Subcutaneous abdominal adipose tissue (tissue), 5 donors: ENCODE data around the gene CELSR3.

ENCODE experiments used
- H3K27ac ChIP-seq: one replicate; pipeline ENCODE4 v1.7.0; 2013; ENCODE audit warnings: low read depth, mild to moderate bottlenecking, inconsistent platforms, low read length, moderate library complexity
- H3K27me3 ChIP-seq, 5 donors: one replicate each; pipeline ENCODE4 v1.7.0; 2013; ENCODE audit warnings: low read length in 5 of 5, inconsistent platforms in 1 of 5; ENCODE audit not compliant: control insufficient read depth in 5 of 5, insufficient read depth in 4 of 5
- H3K36me3 ChIP-seq, 5 donors: one replicate each; pipeline ENCODE4 v1.7.0; 2013; ENCODE audit warnings: low read length in 5 of 5; ENCODE audit not compliant: control insufficient read depth in 5 of 5, insufficient read depth in 5 of 5
- H3K4me1 ChIP-seq, 5 donors: one replicate each; pipeline ENCODE4 v1.7.0; 2013; ENCODE audit warnings: low read length in 5 of 5, mild to moderate bottlenecking in 3 of 5, moderate library complexity in 1 of 5; ENCODE audit not compliant: control insufficient read depth in 5 of 5, insufficient read depth in 5 of 5
- H3K4me3 ChIP-seq, 5 donors: one replicate each; pipeline ENCODE4 v1.7.0; 2013; ENCODE audit warnings: low read length in 5 of 5, low read depth in 1 of 5
- H3K9ac ChIP-seq, 5 donors: one replicate each; pipeline ENCODE4 v1.7.0; 2013; ENCODE audit warnings: low read length in 5 of 5, mild to moderate bottlenecking in 4 of 5, moderate library complexity in 3 of 5
- H3K9me3 ChIP-seq, 5 donors: one replicate each; pipeline ENCODE4 v1.7.0; 2013; ENCODE audit warnings: low read length in 5 of 5; ENCODE audit not compliant: control insufficient read depth in 5 of 5
- donor health status: healthy.
- donor health status: healthy.
- donor health status: healthy.
- donor health status: healthy.
- donor health status: healthy.

CELSR3 gene

GRCh38 chr3:48663489-48664312, 1.0 kb upstream of the CELSR3 start:
- Histone ChIP-seq H3K9me3 (no peaks in the 10 kb centered on the region), H3K4me3 (peak overlapping the region in 4 of 5 donors; percentile 64 to 72 (median 65)), H3K27me3 (peaks cover 0 to 36% (median 31%) of the 10 kb centered on the region in 5 donors), H3K36me3 (no peaks in the 10 kb centered on the region), H3K27ac (no peak overlapping the region), H3K9ac (peak overlapping the region in 2 of 5 donors; percentile 39 to 43), H3K4me1 (peaks cover 0 to 33% (median 28%) of the 10 kb centered on the region in 5 donors)

- Histone ChIP-seq H3K9ac (no peak overlapping the region), H3K9me3 (no peaks in the 10 kb centered on the region), H3K36me3 (no peaks in the 10 kb centered on the region), H3K4me1 (peaks cover 0 to 34% (median 28%) of the 10 kb centered on the region in 5 donors), H3K27me3 (peaks cover 0 to 36% (median 31%) of the 10 kb centered on the region in 5 donors), H3K4me3 (peak overlapping the region in 1 of 5 donors; percentile 61), H3K27ac (no peak overlapping the region)
Measured at GRCh38 chr3:48662145-48662752, 437 bp downstream of the CELSR3 start.

GRCh38 chr3:48661501-48662144, 1.1 kb downstream of the CELSR3 start:
- H3K27ac ChIP-seq, result no peak overlapping the region
- peaks cover 0 to 3% (median 0%) of the 10 kb centered on the region in 5 donors for H3K9me3 ChIP-seq
- peaks cover 0 to 36% (median 31%) of the 10 kb centered on the region in 5 donors for H3K27me3 ChIP-seq
- peak overlapping the region in 4 of 5 donors; percentile 39 to 61 (median 50) for H3K4me3 ChIP-seq
- peaks cover 0 to 40% (median 32%) of the 10 kb centered on the region in 5 donors for H3K4me1 ChIP-seq
- H3K9ac ChIP-seq, result no peak overlapping the region
- no peaks in the 10 kb centered on the region for H3K36me3 ChIP-seq

GRCh38 chr3:48660800-48661400, 1.8 kb downstream of the CELSR3 start:
- H3K36me3 ChIP-seq, result no peaks in the 10 kb centered on the region
- peaks cover 0 to 47% (median 37%) of the 10 kb centered on the region in 5 donors for H3K4me1 ChIP-seq
- H3K4me3 ChIP-seq, result peak overlapping the region in 4 of 5 donors; percentile 39 to 61 (median 50)
- H3K9ac ChIP-seq, result no peak overlapping the region
- H3K9me3 ChIP-seq, result peaks cover 0 to 3% (median 0%) of the 10 kb centered on the region in 5 donors
- H3K27me3 ChIP-seq, result peaks cover 0 to 36% (median 31%) of the 10 kb centered on the region in 5 donors
- no peak overlapping the region for H3K27ac ChIP-seq

GRCh38 chr3:48656841-48657281, 5.8 kb downstream of the CELSR3 start:
- peaks cover 0 to 19% (median 14%) of the 10 kb centered on the region in 5 donors for H3K27me3 ChIP-seq
- H3K27ac ChIP-seq, result no peak overlapping the region

GRCh38 chr3:48656061-48656840, 6.4 kb downstream of the CELSR3 start:
- Histone ChIP-seq H3K9ac (peak overlapping the region in 2 of 5 donors; percentile 21 to 47), H3K9me3 (peaks cover 0 to 3% (median 0%) of the 10 kb centered on the region in 5 donors), H3K4me3 (peak overlapping the region in 4 of 5 donors; percentile 51 to 71 (median 62)), H3K4me1 (peaks cover 0 to 23% (median 16%) of the 10 kb centered on the region in 5 donors), H3K27me3 (peaks cover 0 to 19% (median 12%) of the 10 kb centered on the region in 5 donors), H3K36me3 (no peaks in the 10 kb centered on the region), H3K27ac (no peak overlapping the region)

More at GRCh38 chr3:48656841-48657281, 5.8 kb downstream of the CELSR3 start:
- Histone ChIP-seq H3K36me3 (no peaks in the 10 kb centered on the region), H3K9ac (peak overlapping the region in 2 of 5 donors; percentile 21 to 47), H3K4me3 (peak overlapping the region in 4 of 5 donors; percentile 51 to 71 (median 62)), H3K9me3 (peaks cover 0 to 3% (median 0%) of the 10 kb centered on the region in 5 donors), H3K4me1 (peaks cover 0 to 29% (median 21%) of the 10 kb centered on the region in 5 donors)

GRCh38 chr3:48655606-48656005, 7.1 kb downstream of the CELSR3 start:
- peak overlapping the region in 4 of 5 donors; percentile 51 to 71 (median 62) for H3K4me3 ChIP-seq
- peaks cover 0 to 19% (median 13%) of the 10 kb centered on the region in 5 donors for H3K4me1 ChIP-seq
- no peak overlapping the region for H3K27ac ChIP-seq
- H3K9ac ChIP-seq, result no peak overlapping the region
- no peaks in the 10 kb centered on the region for H3K36me3 ChIP-seq
- peaks cover 0 to 3% (median 0%) of the 10 kb centered on the region in 5 donors for H3K9me3 ChIP-seq
- H3K27me3 ChIP-seq, result peaks cover 0 to 12% (median 6%) of the 10 kb centered on the region in 5 donors

- Histone ChIP-seq H3K9me3 (peaks cover 0 to 3% (median 0%) of the 10 kb centered on the region in 5 donors), H3K9ac (no peak overlapping the region), H3K27me3 (peaks cover 0 to 8% (median 2%) of the 10 kb centered on the region in 5 donors), H3K27ac (no peak overlapping the region), H3K4me3 (peak overlapping the region in 1 of 5 donors; percentile 62), H3K36me3 (no peaks in the 10 kb centered on the region), H3K4me1 (peaks cover 0 to 19% (median 13%) of the 10 kb centered on the region in 5 donors)
Measured at GRCh38 chr3:48655063-48655462, 7.6 kb downstream of the CELSR3 start.
